Activated T-cell treated with anti-CD3 and anti-CD28 coated beads for 24 hours (primary cell): ENCODE measurements around the gene HS6ST1.

ENCODE experiments used
- DNase-seq: peaks from one replicate; pipeline ENCODE4 v3.0.0-alpha.2; 2020; ENCODE audit warnings: low read depth

The HS6ST1 gene

GRCh38 chr2:128347701-128348539 is 29.3 kb upstream of the HS6ST1 start:
- no peak for DNase-seq

DNA sequence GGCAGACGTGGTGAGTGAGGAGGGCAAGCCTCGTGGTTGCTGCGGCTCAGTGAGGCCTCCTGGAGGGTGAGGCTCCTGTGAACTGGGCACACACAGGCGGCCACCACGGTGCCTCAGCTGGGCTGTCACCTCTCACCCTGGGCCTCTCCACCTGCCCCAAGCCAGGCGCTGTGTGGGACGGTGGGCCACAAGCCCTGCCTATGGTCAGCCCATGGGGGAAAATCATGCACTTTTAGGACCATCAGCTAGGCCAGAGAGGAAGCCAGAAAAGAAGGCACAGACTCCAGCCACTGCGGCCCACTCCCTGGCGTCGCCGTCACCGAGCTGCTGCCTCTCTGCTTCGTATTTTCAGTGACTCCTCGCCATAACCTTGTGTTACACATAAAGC is 28.5 kb upstream of the HS6ST1 start:
- DNase-seq: no peak

- no peak for DNase-seq
Observed at GRCh38 chr2:128346291-128347170, 27.9 kb upstream of the HS6ST1 start.

GRCh38 chr2:128345436-128346165 is 26.9 kb upstream of the HS6ST1 start:
- no peak for DNase-seq

DNA sequence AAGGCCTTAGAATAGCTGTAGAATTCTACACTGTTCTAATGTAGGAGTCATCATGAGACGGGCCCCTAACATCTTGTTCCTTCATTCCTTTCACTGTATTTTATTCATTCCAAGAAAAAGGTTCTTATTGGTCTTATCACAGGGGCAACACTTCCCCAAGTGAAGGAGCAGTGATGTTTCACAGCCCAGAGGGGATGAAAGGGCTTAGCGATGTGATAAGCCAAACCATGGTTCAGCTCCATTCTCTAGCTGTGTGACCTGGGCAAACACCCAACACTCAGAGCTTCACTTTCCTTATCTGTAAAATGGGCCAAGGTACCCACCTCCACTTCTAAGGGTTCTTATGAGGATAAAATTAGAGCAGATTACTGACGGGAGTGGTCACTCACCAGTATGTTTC is 25.4 kb upstream of the HS6ST1 start:
- DNase-seq: no peak

- no peak for DNase-seq
Observed at GRCh38 chr2:128343459-128343858, 24.8 kb upstream of the HS6ST1 start.

GRCh38 chr2:128342550-128342949 is 23.9 kb upstream of the HS6ST1 start:
- DNase-seq: no peak

DNA sequence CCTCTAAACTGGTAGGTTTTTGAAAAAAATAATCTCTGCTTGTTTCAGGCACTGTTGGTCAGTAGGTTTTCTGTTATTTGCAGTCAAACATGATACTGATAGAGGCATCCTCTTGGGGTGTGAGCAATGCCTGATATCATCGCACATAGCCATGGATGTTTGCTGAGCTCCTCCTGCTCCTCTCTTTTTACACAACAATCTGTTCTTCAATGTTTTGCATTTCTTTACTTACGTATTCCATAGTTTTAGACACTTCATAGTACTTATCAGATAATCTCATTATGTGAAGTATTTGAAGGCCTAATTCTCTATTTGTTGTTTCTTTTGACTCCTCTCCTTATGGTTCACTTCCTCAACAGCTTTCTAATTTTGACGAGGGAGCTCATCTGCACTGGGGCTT is 23.0 kb upstream of the HS6ST1 start:
- DNase-seq: no peak

- DNase-seq: no peak
Observed at GRCh38 chr2:128332091-128332634, 13.5 kb upstream of the HS6ST1 start.

DNA sequence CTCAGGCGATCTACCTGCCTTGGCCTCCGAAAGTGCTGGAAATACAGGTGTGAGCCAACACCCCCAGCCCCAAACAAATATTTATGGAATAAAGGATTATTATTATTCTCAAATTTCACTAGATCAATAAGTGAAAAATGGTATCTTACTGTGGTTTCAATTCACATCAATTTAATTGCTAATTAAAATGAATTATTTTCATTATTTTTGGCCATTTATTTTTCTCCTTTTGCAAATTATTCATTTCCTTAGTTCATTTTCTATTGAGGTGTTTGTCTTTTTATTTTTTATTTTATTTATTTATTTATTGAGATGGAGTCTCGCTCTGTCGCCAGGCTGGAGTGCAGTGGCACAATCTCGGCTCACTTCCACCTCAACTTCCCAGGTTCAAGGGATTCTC is 11.9 kb upstream of the HS6ST1 start:
- no peak for DNase-seq

DNA sequence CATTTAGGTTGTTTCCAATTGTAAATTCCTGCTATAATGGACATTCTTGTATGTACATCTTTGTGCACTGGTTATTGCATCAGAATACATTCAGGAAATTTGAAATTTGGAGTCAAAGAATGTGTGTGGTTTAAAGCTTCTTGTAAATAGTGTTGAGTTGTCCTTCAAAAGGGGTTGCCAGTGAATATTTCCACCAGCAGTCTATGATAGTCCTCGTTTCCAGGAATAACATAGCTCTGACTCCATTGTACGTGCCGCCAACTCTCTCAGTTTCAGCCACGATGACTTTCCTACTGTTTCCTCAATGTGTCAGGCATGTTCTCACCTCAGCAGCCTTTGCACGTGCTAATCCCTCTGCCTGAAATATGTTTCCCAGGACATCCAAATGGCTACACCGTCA is 10.9 kb upstream of the HS6ST1 start:
- DNase-seq: no peak

GRCh38 chr2:128327180-128327964 is 8.7 kb upstream of the HS6ST1 start:
- DNase-seq: no peak

GRCh38 chr2:128326346-128326745 is 7.7 kb upstream of the HS6ST1 start:
- DNase-seq: no peak

DNA sequence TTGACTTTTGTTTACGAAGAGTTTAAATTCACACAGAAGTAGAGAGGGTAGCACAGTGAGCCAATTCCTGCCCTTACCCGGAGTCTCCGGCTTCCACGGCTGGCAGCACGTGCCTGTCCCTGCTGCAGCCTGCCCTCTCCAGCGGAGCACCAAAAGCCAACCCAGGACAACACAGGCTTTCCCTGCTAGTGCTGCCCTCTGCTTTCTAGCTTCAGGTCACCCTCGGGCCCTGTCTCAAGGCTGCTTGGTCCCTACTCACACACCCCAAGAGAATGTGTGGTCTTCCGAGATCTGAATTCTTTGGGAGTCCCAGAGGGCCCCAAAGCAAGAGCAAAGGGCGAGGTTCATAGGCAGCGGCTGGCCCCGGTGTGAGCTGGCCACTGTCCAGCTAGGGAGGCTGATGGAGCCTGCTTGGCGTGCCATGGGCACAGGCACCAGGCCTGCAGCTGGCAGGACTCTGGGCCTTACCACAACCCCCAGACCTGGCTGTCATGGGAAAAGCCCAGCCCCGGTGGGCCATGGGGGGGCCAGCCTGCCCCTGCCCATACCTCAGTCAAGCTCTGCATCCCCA is 7.0 kb upstream of the HS6ST1 start:
- DNase-seq: no peak

DNA sequence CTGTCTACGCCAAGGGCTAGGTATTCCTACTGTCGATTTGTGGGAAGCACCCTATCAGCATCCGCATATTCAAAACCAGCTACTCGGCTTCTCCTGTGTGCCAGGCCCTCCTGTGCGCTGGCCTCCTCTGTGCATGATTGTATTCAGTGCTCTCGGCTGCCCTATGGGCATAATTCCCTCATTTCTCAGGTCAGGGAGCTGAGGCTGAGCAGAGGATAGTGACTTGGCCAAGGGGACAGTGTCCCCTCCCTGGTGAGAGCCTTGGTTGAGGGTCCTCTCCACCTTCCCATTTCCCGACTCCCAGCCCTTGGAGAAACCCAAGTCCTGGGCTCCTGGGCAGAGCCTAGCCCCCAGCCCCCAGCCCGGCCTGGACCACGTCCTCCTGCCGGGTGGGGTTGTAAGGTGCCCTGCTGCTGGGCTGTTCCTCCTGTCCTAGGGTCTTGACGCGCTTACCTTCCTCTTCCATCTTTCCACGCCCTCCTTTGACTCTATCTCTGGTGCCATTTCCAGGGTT is 6.3 kb upstream of the HS6ST1 start:
- no peak for DNase-seq

DNA sequence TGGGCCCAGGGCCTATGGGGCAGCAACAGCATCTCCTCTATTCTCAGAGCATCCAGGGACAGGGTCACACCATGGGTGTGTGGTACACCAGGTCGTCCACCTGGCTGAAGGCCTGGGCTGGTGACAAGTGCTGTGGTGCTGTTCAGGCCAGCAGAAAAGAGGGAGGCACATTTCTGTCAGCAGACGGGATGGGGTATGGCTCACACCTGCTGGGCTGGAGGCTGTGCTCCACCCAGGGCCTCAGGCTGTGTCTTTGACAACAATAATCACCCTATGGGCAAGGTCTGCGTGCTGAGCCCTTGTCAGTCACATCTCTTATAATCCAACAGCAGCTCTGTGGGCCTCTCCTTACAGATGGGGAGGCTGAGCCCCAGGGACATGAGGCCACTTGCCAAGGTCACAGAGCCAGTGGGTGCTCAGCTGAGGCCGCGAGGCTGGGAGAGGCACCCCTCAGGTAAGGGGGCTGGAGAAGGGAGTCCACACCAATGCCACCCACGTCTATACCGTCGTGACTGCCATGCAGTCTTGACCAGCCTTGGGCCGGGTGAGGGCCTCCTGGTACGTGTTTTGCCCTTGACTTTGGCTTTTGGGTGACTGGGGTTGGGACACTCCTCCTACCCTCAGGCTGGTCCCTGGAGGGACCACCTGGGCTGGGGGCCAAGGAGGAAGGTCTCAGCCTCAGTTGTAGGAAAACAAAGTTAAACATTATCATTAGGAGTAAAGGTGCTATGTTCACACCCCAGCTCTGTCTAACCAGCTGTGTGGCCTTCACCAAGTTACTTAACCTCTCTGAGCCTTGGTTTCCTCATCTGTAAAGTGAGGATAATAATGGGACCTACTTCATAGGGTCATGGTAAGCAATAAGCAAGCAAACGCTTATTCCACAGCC is 5.6 kb upstream of the HS6ST1 start:
- no peak for DNase-seq

GRCh38 chr2:128323555-128323931 is 4.9 kb upstream of the HS6ST1 start:
- no peak for DNase-seq

DNA sequence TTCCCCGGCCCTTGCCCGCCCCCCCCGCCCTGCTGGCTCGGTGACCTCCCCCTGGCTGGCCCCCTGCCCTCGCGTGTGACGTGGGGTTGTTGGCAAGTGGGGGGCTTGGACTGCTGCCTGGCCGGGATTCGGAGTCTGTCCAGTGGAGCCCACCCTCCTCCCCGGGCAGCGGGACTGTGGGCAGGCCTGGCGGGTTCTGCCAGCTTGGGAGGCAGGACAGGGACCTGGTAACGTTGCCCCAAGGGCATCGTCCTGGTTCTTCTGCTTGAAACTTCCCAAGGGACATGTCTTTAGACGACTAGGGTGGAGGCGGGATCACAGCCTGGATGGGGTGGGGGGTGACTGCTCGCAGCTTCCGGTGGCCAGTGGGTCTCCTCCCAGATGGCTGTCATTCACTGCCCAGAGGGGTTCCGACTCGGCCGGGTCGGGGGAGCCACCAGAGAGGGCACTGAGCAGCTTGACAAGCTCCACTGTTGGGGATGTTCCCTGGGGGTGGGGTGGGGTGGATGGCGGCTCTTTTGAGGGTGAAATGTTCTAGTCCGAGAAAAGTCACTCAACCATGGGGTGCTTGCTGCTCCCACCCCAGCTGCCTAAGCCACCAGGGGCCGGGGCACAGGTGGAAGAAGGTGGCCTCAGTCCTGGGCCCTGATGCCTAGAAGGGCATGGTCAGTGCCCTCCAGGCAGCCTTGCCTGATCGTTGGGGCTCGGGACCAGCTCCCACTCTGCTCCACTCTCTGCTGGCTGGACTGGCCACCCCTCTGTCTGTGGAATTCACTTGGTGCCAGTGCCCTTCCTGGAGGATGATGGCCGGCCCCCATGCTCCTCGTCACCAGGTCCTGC is 4.3 kb upstream of the HS6ST1 start:
- no peak for DNase-seq
